HG02884 (cell line): ENCODE measurements around the gene SPINK2.

Experiments used
- ATAC-seq: cut with Tn5 transposase; IDR thresholded peaks from one replicate; pipeline ENCODE4 v1.9.1; 2021; ENCODE audit warnings: mild to moderate bottlenecking, moderate library complexity; ENCODE audit not compliant: unreplicated experiment

SPINK2 gene

DNA sequence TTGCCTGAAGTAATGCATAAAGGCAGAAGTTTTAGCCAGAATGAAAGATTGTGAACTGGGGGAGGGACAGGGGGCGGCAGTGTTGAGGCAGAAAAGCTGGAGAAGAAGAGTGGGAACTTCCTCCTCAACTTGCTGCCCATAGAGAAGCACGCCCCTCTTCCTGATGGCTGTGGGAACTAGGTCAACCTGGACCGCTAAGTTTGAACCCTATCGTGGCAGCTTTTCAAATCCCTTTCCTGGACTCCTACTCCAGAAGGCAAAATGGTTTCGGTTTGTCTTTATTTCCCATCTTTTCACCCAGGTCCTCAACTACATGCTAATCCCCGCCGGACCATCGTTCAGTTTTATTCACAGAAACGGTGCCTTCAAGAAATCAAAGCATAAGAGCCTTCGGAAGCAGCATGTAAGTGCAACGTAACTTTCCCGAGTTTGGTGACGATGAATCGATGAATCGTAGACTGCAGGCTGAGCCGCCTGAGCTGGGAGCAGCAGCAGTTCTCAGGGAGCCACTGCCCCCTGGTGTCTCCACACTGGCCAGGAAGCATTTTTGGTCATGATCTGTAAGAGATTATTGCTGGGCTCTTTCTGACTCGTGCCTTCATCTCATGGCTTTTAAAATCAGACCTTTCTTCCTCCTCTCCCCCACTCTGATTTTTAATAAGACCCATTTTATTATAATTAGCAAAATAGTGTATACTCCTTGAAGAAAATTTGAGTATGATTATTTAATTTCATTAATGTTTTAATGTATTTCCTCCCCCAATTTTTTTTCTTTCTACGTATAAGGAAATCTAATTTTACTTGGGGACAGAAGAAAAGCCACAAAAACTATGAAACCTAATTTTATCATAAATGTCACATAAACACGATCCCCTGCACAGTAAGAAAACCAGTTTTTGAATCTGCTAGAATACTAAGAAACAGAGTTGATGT, 21.4 kb downstream of the SPINK2 start:
- ATAC-seq, result peak; percentile 86

DNA sequence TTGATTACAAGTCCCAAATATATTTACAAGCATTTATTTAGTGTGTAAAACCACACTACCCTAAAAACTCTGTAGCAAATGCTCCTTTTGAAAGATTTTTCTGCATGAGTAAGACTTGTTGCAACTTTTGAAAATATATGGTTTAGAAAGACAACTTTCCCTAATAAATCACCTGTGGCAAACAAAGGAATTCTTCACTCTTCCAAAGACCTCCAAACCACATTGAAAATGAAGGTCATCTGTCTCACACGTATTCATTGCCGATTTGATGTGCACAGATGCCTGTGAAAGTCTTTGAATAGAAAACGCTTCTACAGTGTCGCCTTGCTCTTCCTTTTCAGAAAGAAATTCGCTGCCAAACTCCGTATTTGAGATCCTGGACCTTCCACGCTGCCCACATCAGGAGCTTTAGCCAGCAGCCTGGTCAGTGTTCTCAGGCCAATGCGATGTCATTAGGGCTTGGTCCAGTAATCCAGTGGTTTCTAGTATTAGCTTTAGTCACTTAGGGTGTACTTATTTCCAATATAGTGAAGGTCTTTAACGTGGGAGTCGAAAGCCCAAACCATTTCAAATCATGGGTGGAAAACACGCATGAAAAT, 22.2 kb downstream of the SPINK2 start:
- ATAC-seq, result no peak

DNA sequence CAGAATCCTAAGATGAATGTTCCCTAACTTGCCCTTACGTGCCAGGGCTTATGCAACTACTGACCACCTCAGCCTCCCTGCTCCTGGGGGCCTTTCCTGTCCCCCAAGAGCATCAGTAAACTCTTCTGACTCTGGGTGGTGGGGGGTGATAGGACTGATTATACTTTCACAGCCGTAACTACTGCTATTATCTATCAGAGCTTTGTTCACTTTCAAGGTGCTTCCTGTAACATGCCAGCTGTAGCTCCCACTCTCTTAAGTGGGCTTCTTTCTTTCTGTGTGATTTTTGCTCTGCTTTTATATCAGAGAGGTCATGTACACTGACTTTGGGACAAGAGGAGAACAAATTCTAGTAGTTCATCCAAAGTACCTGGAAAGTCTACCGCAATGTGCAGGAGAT, 25.3 kb downstream of the SPINK2 start:
- no peak for ATAC-seq

DNA sequence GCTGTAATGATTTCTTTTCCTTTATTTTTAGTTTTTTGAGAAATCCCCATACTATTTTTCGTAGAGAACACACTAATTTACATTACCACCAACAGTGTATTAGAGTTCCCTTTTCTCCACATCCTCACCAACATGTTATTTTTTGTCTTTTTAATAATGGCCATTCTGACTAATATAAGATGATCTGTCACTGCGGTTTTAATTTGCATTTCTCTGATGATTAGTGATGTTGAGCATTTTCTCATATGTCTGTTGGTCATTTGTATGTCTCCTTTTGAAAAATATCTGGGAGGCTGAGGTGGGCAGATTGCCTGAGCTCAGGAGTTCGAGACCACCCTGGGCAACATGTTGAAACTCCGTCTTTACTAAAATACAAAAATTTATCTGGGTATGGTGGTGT, 30.2 kb downstream of the SPINK2 start:
- peak; percentile 76 for ATAC-seq

GRCh38 chr4:56790691-56791091, 30.8 kb downstream of the SPINK2 start:
- no peak for ATAC-seq

GRCh38 chr4:56788081-56788480, 33.4 kb downstream of the SPINK2 start:
- ATAC-seq, result no peak

GRCh38 chr4:56787380-56787779, 34.1 kb downstream of the SPINK2 start:
- ATAC-seq, result no peak

DNA sequence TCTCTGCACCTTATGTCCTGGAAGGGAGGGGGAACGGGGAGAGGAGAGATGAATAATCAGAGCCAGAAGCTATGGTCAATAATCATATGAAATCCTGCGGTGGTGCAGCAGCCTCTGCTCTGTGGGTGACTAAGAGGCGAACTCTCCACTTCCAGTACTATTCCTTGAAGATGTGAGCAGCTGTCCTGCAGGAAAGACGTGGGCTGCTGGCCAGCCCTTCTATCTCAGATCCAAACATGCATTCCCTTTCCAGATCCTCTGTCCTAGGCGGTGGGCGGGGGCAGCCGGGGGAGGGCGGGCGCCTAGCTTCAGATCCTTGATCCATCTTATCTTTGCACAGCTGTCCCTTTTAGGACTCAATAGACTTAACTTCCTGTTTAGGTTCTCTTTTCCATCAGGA, 34.5 kb downstream of the SPINK2 start:
- no peak for ATAC-seq

DNA sequence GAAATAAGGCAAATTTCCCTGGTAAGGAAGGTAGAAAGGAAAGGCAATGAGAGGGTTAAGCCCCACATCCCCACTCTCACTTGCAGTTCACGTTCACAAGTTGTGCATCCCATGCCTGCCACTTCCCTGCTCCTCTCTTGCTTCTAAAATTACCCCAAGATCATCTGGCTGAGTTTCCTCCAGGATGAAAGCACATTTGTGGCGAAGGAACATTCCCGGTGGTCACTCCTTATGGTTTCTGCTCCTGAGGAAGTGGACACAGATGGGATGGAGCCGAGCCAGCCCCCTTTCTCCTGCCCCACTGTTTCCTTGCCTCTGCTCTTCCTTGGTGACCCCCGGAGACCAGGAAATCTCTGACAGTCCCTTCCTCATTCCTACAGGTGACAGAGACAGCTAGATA, 37.5 kb downstream of the SPINK2 start:
- no peak for ATAC-seq

DNA sequence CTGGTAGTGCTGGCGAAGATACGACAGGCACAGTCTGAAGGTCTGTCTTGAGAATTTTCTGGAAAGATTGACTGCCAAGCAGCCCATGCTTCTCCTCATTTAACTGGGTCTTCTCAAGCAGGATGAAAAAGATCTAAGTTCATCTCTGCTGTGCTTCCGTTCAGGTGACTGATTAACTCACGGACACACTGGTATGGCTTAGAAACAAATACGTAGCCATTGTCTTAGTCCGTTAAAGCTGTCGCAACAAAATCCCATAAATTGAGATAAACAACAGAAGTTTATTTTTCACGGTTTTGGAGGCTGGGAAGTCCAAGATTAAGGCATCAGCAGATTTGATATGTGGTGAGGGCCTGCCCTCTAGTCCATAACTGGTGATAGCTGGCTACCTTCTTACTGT, 39.5 kb downstream of the SPINK2 start:
- ATAC-seq, result no peak

- no peak for ATAC-seq
Measured at GRCh38 chr4:56773346-56773745, 48.2 kb downstream of the SPINK2 start.

DNA sequence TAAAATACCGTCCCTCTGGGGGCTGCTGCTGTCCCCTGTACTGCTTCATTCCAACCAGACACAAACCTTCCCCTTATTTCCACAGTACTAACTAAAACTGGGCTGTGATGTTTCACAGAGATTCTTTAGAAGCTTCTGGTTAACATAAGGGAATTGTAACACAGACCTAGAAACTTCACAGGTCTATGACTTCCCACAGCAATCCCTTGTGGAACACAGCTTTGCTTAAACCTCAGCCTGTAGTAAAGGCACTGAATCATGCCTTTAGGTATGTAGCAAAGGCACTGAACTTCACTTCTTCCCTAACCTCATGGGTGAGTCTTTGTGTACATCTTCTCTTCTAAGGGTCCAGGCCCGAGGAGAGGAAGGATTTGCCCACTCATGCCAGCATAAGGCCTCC, 49.4 kb downstream of the SPINK2 start:
- no peak for ATAC-seq

DNA sequence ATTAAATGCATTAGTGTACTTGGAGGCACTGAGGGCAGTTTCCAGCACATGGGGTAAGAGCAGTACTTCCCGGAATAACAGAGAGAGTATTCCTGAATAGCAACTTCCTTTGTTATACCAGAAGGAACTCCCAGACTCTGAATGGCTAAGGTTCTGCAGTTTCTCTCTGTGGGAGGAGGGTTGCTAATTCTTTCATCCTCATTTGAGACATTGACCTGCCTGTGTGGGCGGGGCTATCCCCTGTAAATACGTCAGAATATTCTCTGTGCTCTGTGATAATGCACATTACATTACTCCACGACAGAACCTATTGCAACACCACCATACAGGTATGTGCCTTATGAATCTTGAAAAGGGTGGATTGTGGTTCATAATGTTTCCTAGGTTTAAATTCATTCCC, 52.7 kb downstream of the SPINK2 start:
- peak; percentile 48 for ATAC-seq

- no peak for ATAC-seq
Measured at GRCh38 chr4:56768316-56768715, 53.2 kb downstream of the SPINK2 start.

- no peak for ATAC-seq
Measured at GRCh38 chr4:56767567-56767966, 53.9 kb downstream of the SPINK2 start.

GRCh38 chr4:56764775-56765174, 56.7 kb downstream of the SPINK2 start:
- ATAC-seq, result no peak

GRCh38 chr4:56764223-56764622, 57.3 kb downstream of the SPINK2 start:
- ATAC-seq, result no peak

DNA sequence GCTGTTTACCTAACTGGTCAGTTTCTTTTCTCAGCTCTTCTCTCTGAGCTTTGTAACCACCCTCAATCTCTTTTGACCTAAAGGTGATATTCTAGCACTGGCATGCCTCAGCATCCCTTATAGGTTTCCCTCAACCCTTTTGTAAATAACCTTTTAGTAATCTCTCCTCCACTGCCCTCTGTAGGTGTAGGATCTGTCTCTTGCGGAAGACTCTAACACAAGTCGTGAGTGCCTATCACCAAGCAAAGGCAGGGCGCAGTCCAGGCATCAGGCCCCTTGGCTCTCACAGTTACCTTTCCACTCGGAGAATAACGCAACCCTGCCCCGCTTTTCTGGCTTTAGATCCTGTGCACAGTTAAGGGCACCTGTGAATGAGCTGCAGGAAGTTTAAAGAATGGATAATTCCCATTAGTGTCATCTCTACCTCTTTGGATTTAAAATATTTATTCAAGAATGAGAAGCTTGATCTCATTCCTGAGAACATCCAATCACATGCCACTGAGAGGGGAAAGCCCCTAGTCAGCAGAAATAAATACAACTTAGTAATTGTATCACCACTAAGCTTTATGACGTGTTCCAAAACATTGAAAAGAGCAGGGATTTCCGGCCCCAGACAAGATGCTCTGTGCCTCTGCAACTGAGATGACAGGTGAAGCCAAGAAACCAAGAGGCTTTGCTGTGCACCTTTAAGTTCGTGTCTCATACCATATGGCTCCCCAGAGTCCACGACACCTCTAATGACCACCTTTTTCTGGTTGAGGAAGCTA, 58.8 kb downstream of the SPINK2 start:
- peak; percentile 34 for ATAC-seq

DNA sequence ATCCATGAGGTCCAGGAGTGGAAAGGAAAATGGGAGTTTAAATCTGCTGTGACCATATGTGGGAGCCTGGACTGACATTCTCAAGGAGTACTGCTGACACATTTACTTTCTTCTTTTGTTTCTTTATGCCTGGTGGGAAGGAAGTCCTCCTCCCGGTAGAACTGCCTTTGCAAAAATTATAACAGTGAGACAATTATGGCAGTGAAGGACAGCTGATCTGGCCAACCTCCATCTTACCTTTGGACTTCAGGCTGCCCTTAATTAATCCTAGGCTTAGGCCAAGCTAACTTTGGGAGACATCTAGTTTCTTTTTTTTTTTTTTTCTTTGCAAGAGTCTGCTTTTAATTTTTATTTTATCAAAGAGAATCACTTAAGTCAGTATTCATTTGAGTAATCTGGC, 61.3 kb downstream of the SPINK2 start:
- no peak for ATAC-seq
